ENCODE measurements around the gene NUP93.

DNA sequence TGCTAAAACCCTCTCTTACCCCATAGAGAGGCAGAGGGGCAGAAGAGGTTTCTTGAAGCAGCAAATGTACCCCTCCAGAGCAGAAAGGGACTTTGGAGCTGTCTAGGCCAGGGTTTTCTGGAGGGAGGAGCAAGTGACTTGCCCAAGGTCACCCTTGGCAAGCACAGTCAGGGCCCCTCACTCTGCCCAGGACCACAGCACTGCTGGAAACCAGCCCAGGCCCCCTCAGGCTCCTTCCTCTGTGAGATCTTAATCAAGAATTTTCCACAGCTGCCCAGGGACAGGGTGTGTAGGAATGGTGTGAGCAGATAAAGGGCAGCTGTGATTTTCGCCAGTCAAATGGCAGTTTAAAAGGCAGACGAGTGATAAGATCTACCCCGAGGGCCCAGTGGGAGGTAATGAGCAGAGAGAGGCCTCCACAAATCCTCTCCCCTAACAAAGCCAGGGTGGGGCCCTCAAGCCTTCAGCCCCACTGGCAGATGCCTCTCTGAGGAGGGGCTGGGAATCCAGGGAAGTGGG, 131.2 kb downstream of the NUP93 start:
- TF ChIP-seq ZNF274 (IDR thresholded peaks at IDR 0.05; ENCODE audit: low read depth, low read length) (no peak), YY1 (IDR thresholded peaks at IDR 0.05; ENCODE audit: insufficient read depth, insufficient read length) (no peak)
